H1 (cell line): Measurements from ENCODE around the gene VAV2. TPM values are rescaled to one million over a fixed set of nuclear protein-coding genes. Genes with fewer than 3 reads are reported as not detected.

Source experiments
- CTCF ChIA-PET: fragments of 300-600 bp; sonication (Branson Sonifier 250); formaldehyde crosslinking; loops from one replicate; lab custom pipeline; 2021; ENCODE audit not compliant: partially characterized antibody; lab: Charles Lee
- POLR2A ChIA-PET: fragments of 300-600 bp; sonication (Branson Sonifier 250); formaldehyde crosslinking; loops from one replicate; lab custom pipeline; 2021; ENCODE audit warnings: inconsistent platforms; ENCODE audit not compliant: partially characterized antibody; lab: Charles Lee
- DNase-seq, 2 experiments: peaks; one replicate each; pipeline versions ENCODE4 v3.0.0 to v3.0.0-alpha.2; 2010 to 2022; ENCODE audit warnings: low spot score in 2 of 2, low read depth in 1 of 2, mixed read lengths in 1 of 2
- FAIRE-seq: peaks from 2 replicates; lab custom pipeline; 2011; peaks lifted over from hg19 to GRCh38; lab: Jason Lieb, UNC
- H2AFZ ChIP-seq: 2 replicates; pipeline ENCODE4 v1.8.1; 2012; ENCODE audit warnings: low read length, inconsistent platforms
- H2AK5ac ChIP-seq: 2 replicates; pipeline ENCODE4 v1.6.1; 2013; ENCODE audit warnings: low read depth, low read length
- H2BK120ac ChIP-seq: replicated peaks from 2 replicates; pipeline ENCODE3; 2013; ENCODE audit warnings: low read depth, low read length, inconsistent platforms
- H2BK12ac ChIP-seq: 2 replicates; pipeline ENCODE4 v1.6.1; 2013; ENCODE audit warnings: low read depth, low read length
- H2BK15ac ChIP-seq: 2 replicates; pipeline ENCODE4 v1.6.1; 2013; ENCODE audit warnings: low read length
- H2BK20ac ChIP-seq: 2 replicates; pipeline ENCODE4 v1.6.1; 2013; ENCODE audit warnings: low read length
- H2BK5ac ChIP-seq: 2 replicates; pipeline ENCODE4 v1.6.1; 2013; ENCODE audit warnings: low read depth, low read length
- H3K14ac ChIP-seq: 2 replicates; pipeline ENCODE4 v1.6.1; 2013; ENCODE audit warnings: inconsistent platforms; ENCODE audit not compliant: insufficient read length
- H3K18ac ChIP-seq: 2 replicates; pipeline ENCODE4 v1.6.1; 2013; ENCODE audit warnings: low read length; ENCODE audit errors: extremely low read depth
- H3K23ac ChIP-seq: 2 replicates; pipeline ENCODE4 v1.6.1; 2013; ENCODE audit warnings: inconsistent platforms; ENCODE audit not compliant: insufficient read length
- H3K23me2 ChIP-seq: 2 replicates; pipeline ENCODE4 v1.6.1; 2013; ENCODE audit warnings: low read depth, low read length
- H3K27ac ChIP-seq: 2 replicates; pipeline ENCODE4 v1.6.1; 2011; ENCODE audit warnings: low read depth, low read length, inconsistent platforms
- H3K27me3 ChIP-seq, 4 experiments: replicated peaks in 1 of 4; 1 replicate in 1 of 4; 2 replicates in 3 of 4; pipeline versions ENCODE4 v1.6.1 to v1.8.1; 2011 to 2013; ENCODE audit warnings: low read length in 3 of 4, mild to moderate bottlenecking in 3 of 4, inconsistent platforms in 2 of 4, mixed read lengths in 2 of 4, moderate library complexity in 1 of 4; ENCODE audit not compliant: control insufficient read depth in 3 of 4, insufficient read depth in 3 of 4; ENCODE audit errors: extremely low read depth in 1 of 4
- H3K36me3 ChIP-seq, 4 experiments: 2 replicates each; pipeline versions ENCODE4 v1.6.1 to v1.8.1; 2011 to 2013; ENCODE audit warnings: mild to moderate bottlenecking in 4 of 4, low read length in 3 of 4, moderate library complexity in 2 of 4, control low read depth in 1 of 4, inconsistent platforms in 1 of 4; ENCODE audit not compliant: insufficient read depth in 4 of 4, control insufficient read depth in 2 of 4
- H3K4ac ChIP-seq: replicated peaks from 2 replicates; pipeline ENCODE3; 2013; ENCODE audit warnings: low read length, low read depth, mixed read lengths, inconsistent platforms; ENCODE audit not compliant: insufficient read length
- H3K4me1 ChIP-seq, 4 experiments: replicated peaks in 1 of 4; 1 replicate in 1 of 4; 2 replicates in 3 of 4; pipeline versions ENCODE4 v1.6.1 to v1.8.1; 2011 to 2013; ENCODE audit warnings: low read length in 3 of 4, inconsistent platforms in 2 of 4, mixed read lengths in 1 of 4; ENCODE audit not compliant: insufficient read depth in 4 of 4, control insufficient read depth in 3 of 4
- H3K4me2 ChIP-seq, 2 experiments: 2 replicates each; pipeline versions ENCODE4 v1.6.1 to v1.8.1; 2011 to 2013; ENCODE audit warnings: low read depth in 2 of 2, low read length in 2 of 2, control low read depth in 1 of 2, inconsistent platforms in 1 of 2, mild to moderate bottlenecking in 1 of 2; ENCODE audit not compliant: insufficient read depth in 1 of 2
- H3K4me3 ChIP-seq, 4 experiments: fragments of 200-600, 300-600 bp in 1 of 4; sonication (generic), shearing (Covaris generic), sonication (Bioruptor Twin) in 1 of 4; 2 replicates each; pipeline versions ENCODE4 v1.5.1 to v1.8.1; 2011 to 2016; ENCODE audit warnings: low read length in 4 of 4, low read depth in 3 of 4, control low read depth in 2 of 4, inconsistent platforms in 2 of 4, mild to moderate bottlenecking in 2 of 4, mixed read lengths in 1 of 4, moderate library complexity in 1 of 4; ENCODE audit not compliant: insufficient read depth in 2 of 4; ENCODE audit errors: extremely low read depth in 1 of 4
- H3K56ac ChIP-seq: replicated peaks from 2 replicates; pipeline ENCODE3; 2013; ENCODE audit warnings: low read depth, mild to moderate bottlenecking, mixed read lengths, low read length, inconsistent platforms; ENCODE audit not compliant: insufficient read length
- H3K79me1 ChIP-seq: 2 replicates; pipeline ENCODE4 v1.6.1; 2013; ENCODE audit warnings: low read depth, low read length, control low read depth
- H3K79me2 ChIP-seq, 2 experiments: 2 replicates each; pipeline versions ENCODE4 v1.6.1 to v1.8.1; 2012 to 2013; ENCODE audit warnings: low read length in 2 of 2, mild to moderate bottlenecking in 2 of 2, inconsistent platforms in 1 of 2; ENCODE audit not compliant: insufficient read depth in 2 of 2, control insufficient read depth in 1 of 2
- H3K9ac ChIP-seq, 4 experiments: replicated peaks in 1 of 4; 1 replicate in 1 of 4; 2 replicates in 3 of 4; pipeline versions ENCODE4 v1.6.1 to v1.8.1; 2011 to 2013; ENCODE audit warnings: low read depth in 3 of 4, low read length in 3 of 4, control low read depth in 2 of 4, mild to moderate bottlenecking in 2 of 4, moderate library complexity in 2 of 4, inconsistent platforms in 1 of 4; ENCODE audit errors: extremely low read depth in 1 of 4
- H3K9me3 ChIP-seq, 2 experiments: 2 replicates each; pipeline versions ENCODE4 v1.6.1 to v1.8.1; 2012 to 2013; ENCODE audit warnings: mild to moderate bottlenecking in 2 of 2, moderate library complexity in 2 of 2, control low read depth in 1 of 2, inconsistent platforms in 1 of 2, low read depth in 1 of 2, low read length in 1 of 2, mixed read lengths in 1 of 2; ENCODE audit not compliant: insufficient read depth in 2 of 2
- H4K20me1 ChIP-seq, 2 experiments: replicated peaks in 1 of 2; 2 replicates each; pipeline versions ENCODE3 to v1.8.1; 2011 to 2013; ENCODE audit warnings: inconsistent platforms in 2 of 2, low read length in 2 of 2, mild to moderate bottlenecking in 1 of 2; ENCODE audit not compliant: insufficient read depth in 2 of 2, control insufficient read depth in 1 of 2
- H4K5ac ChIP-seq: 2 replicates; pipeline ENCODE4 v1.6.1; 2013; ENCODE audit warnings: low read length, low read depth, mixed read lengths, inconsistent platforms; ENCODE audit not compliant: insufficient read length
- H4K8ac ChIP-seq: 2 replicates; pipeline ENCODE4 v1.8.0; 2013; ENCODE audit warnings: mild to moderate bottlenecking, moderate library complexity, low read length, inconsistent platforms; ENCODE audit not compliant: insufficient read depth; ENCODE audit errors: extremely low read depth
- H4K91ac ChIP-seq: replicated peaks from 2 replicates; pipeline ENCODE3; 2013; ENCODE audit warnings: low read length, mixed read lengths, inconsistent platforms; ENCODE audit not compliant: insufficient read length
- CTCF ChIP-seq, 3 experiments: IDR thresholded peaks; 1 replicate in 2 of 3; 2 replicates in 1 of 3; pipeline versions ENCODE4 v1.5.1 to v1.6.1; 2011; ENCODE audit warnings: low read length in 3 of 3, mild to moderate bottlenecking in 3 of 3, inconsistent platforms in 2 of 3, low read depth in 1 of 3, moderate library complexity in 1 of 3; ENCODE audit not compliant: insufficient read depth in 1 of 3; ENCODE audit errors: control extremely low read depth in 1 of 3
- EZH2 ChIP-seq: fragments of 200-600 bp; sonication (generic); IDR thresholded peaks from 2 replicates; pipeline ENCODE4 v1.7.1; 2012; ENCODE audit warnings: low read depth, mild to moderate bottlenecking, moderate library complexity, low read length, inconsistent platforms; ENCODE audit not compliant: severe bottlenecking
- FOSL1 ChIP-seq: IDR thresholded peaks from 2 replicates; pipeline ENCODE4 v1.6.1; 2011; ENCODE audit warnings: mild to moderate bottlenecking, low read depth, low read length, moderate library complexity; ENCODE audit not compliant: insufficient read depth
- JUN ChIP-seq: IDR thresholded peaks from 2 replicates; pipeline ENCODE4 v1.6.1; 2011; ENCODE audit warnings: low read depth, mild to moderate bottlenecking, improper control_type of control experiment, low read length
- KDM1A ChIP-seq: fragments of 200-600, 300-600 bp; sonication (generic); IDR thresholded peaks from 2 replicates; pipeline ENCODE4 v1.7.1; 2016; ENCODE audit warnings: mild to moderate bottlenecking, low read length, borderline replicate concordance
- POLR2A ChIP-seq, 2 experiments: IDR thresholded peaks; 1 replicate in 1 of 2; 2 replicates in 1 of 2; pipeline ENCODE4 v1.6.1; 2011; ENCODE audit warnings: low read depth in 2 of 2, low read length in 2 of 2, mild to moderate bottlenecking in 2 of 2; ENCODE audit errors: control extremely low read depth in 1 of 2
- SAP30 ChIP-seq: fragments of 300-600 bp; sonication (generic); IDR thresholded peaks from 2 replicates; pipeline ENCODE4 v1.7.1; 2012; ENCODE audit warnings: low read length, moderate library complexity, mild to moderate bottlenecking, inconsistent platforms; ENCODE audit not compliant: insufficient read depth, insufficient replicate concordance
- TCF12 ChIP-seq: IDR thresholded peaks from 2 replicates; pipeline ENCODE4 v1.6.1; 2011; ENCODE audit warnings: low read depth, mild to moderate bottlenecking, low read length
- USF2 ChIP-seq: IDR thresholded peaks from 2 replicates; pipeline ENCODE4 v1.6.1; 2011; ENCODE audit warnings: low read length, improper control_type of control experiment
- YY1 ChIP-seq: IDR thresholded peaks from 2 replicates; pipeline ENCODE4 v1.6.1; 2011; ENCODE audit warnings: low read depth, mild to moderate bottlenecking, low read length
- WGBS, 2 experiments: shearing (Covaris generic) in 1 of 2; methylation state at CpG; one replicate each; pipeline versions ENCODE4 v1.1.6 to v1.1.7; 2013 to 2015; ENCODE audit warnings: low lambda C conversion rate in 2 of 2, mixed read lengths in 2 of 2, inconsistent platforms in 1 of 2, low coverage in 1 of 2, missing lambda C conversion rate in 1 of 2; ENCODE audit not compliant: insufficient replicate concordance in 2 of 2, insufficient coverage in 1 of 2, insufficient read length in 1 of 2; ENCODE audit errors: extremely low coverage in 1 of 2, missing lambda C conversion rate in 1 of 2; 5-methylcytosine and 5-hydroxymethylcytosine counted together
- polyA plus RNA-seq, 7 experiments: library from polyadenylated mRNA; depleted of rRNA in 3 of 7; stranded (reverse) in 5 of 7; unstranded in 2 of 7; fragments of >200 nt in 5 of 7; fragments of 200-250 nt in 2 of 7; gene quantifications; 1 replicate in 5 of 7; 2 replicates in 1 of 7; 4 replicates in 1 of 7; pipeline versions ENCODE4 v1.2.1 to v1.2.3, GENCODE V29; 2011 to 2013; ENCODE audit warnings: missing spikeins in 2 of 7, mixed read lengths in 2 of 7
- total RNA-seq: library from RNA; stranded (reverse); fragmentation: NEBNext Ultra II Directional; extraction: Animal tissue kit (Norgen Biotek cat#: 25700); gene quantifications from 2 replicates; pipeline ENCODE4 v1.2.1, GENCODE V29; 2021

VAV2 gene
- total and polyA plus RNA-seq, 2 of the 8 experiments (the other 6 are each of a cell fraction or from before 2014, with no cell fraction given): 13.6 to 37.6 TPM

GRCh38 chr9:133861692-133862091, 130.4 kb downstream of the VAV2 start:
- POLR2A ChIA-PET: no interaction called here
- no peak for TF ChIP-seq EZH2
- no peak for TF ChIP-seq POLR2A (IDR thresholded peaks at IDR 0.05; ENCODE audit: control extremely low read depth in 1 of 2, low read depth in 2 of 2, low read length in 2 of 2)
- no peak for TF ChIP-seq YY1
- no peak for TF ChIP-seq KDM1A
- TF ChIP-seq FOSL1: no peak
- no peak for TF ChIP-seq USF2
- no peak for TF ChIP-seq TCF12
- TF ChIP-seq JUN: no peak
- no peak for TF ChIP-seq CTCF (IDR thresholded peaks at IDR 0.05; ENCODE audit: control extremely low read depth in 1 of 3, insufficient read depth in 1 of 3, low read depth in 1 of 3, low read length in 3 of 3)
- TF ChIP-seq SAP30: no peak

More at GRCh38 chr9:133861692-133862091, 130.4 kb downstream of the VAV2 start:
- H2AK5ac ChIP-seq: no peak overlapping the region
- 91% methylated on average over 5 of the region's 5 CpGs; no CpG with 5 or more reads in 1 of the 2 experiments for WGBS, 2 experiments
- no peaks in the 10 kb centered on the region for H3K27me3 ChIP-seq
- no peak overlapping the region for H2BK12ac ChIP-seq
- H3K79me1 ChIP-seq: peaks cover 7% of the 10 kb centered on the region
- H3K9ac ChIP-seq: no peak overlapping the region
- peaks cover 0 to 14% of the 10 kb centered on the region in 2 experiments; a peak in 1 of 4 replicates for H3K79me2 ChIP-seq
- no peak overlapping the region for H2BK20ac ChIP-seq
- H4K91ac ChIP-seq: no peak overlapping the region
- CTCF ChIA-PET: interaction anchor here (1.5 to 5.2 kb wide), 3 partner anchors 13 to 56 kb away, joined by 4 to 41 read pairs (median 5); no protein-coding TSS in a partner anchor
- H3K56ac ChIP-seq: no peak overlapping the region
- peaks cover 0 to 2% (median 0%) of the 10 kb centered on the region in 4 experiments; a peak in 1 of 8 replicates for H3K36me3 ChIP-seq
- H3K23me2 ChIP-seq: no peaks in the 10 kb centered on the region
- no peak for FAIRE-seq
- H3K4me2 ChIP-seq: no peak overlapping the region
- no peak overlapping the region for H4K8ac ChIP-seq
- H3K4ac ChIP-seq: no peak overlapping the region
- no peak overlapping the region for H2BK15ac ChIP-seq
- H3K14ac ChIP-seq: no peak overlapping the region
- H4K5ac ChIP-seq: no peak overlapping the region
- H3K4me1 ChIP-seq: peaks cover 0 to 19% (median 6%) of the 10 kb centered on the region in 4 experiments; a peak in 4 of 7 replicates
- H2BK5ac ChIP-seq: no peak overlapping the region
- H3K23ac ChIP-seq: no peak overlapping the region
- H2BK120ac ChIP-seq: no peak overlapping the region
- no peak for DNase-seq
- peaks cover 8 to 12% of the 10 kb centered on the region in 2 experiments; a peak in 3 of 4 replicates for H3K9me3 ChIP-seq
- peaks cover 11 to 15% of the 10 kb centered on the region in 2 experiments for H4K20me1 ChIP-seq
- H2AFZ ChIP-seq: no peak overlapping the region
- H3K27ac ChIP-seq: no peak overlapping the region
- H3K4me3 ChIP-seq: no peak overlapping the region
- no peak overlapping the region for H3K18ac ChIP-seq
